ENCODE measurements around the gene NOL12. TPM values are rescaled to one million over a fixed set of nuclear protein-coding genes. Genes with fewer than 3 reads are reported as not detected.
"Not testable (repeated sequence)": the region's sequence is repeated elsewhere in the genome, so short reads cannot be mapped to it uniquely, and the experiment has no call there.

The NOL12 gene
- total RNA-seq, 1 donor from 2014 or later: 28.2 TPM

DNA sequence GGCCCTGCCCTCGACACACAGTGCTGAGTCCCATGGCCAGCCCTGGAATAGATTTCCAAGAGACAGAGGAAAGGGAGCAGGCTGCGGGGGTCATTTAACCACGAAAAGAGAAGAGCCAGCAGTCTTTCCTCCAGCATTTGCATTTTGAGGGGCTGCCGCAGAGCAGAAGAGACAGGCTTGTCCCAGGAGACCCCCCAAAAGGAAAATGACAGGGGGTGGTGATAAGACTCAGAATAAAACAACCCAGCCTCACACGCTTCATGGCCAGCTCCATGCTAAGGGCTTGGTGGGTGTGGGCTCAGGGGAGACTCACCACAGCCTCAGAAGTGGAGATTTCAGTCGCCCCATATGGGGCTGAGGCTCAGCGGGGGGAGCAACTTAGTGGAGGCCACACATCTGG, 27.6 kb downstream of the NOL12 start:
- DNase-seq (ENCODE audit: extremely low spot score in 2 of 2): no peak
- no peaks in the 10 kb centered on the region for H3K36me3 ChIP-seq
- intact Hi-C loops (cut with DNase I): no loop called here
- H3K9me3 ChIP-seq: no peaks in the 10 kb centered on the region
- no peaks in the 10 kb centered on the region for H3K4me1 ChIP-seq
- H3K27me3 ChIP-seq: no peaks in the 10 kb centered on the region
- no peak overlapping the region for H3K27ac ChIP-seq
- H3K4me3 ChIP-seq: no peak overlapping the region
- TF ChIP-seq POLR2AphosphoS5 (IDR thresholded peaks at IDR 0.05; ENCODE audit: insufficient read depth in 1 of 2, low read depth in 1 of 2) (no peak), POLR2A (IDR thresholded peaks at IDR 0.05) (no peak), CTCF (IDR thresholded peaks at IDR 0.05) (no peak)

GRCh38 chr22:37714634-37715033, 28.5 kb downstream of the NOL12 start:
- intact Hi-C loops (cut with DNase I): no loop called here
- Histone ChIP-seq H3K9me3 (no peaks in the 10 kb centered on the region), H3K4me3 (no peak overlapping the region), H3K27ac (no peak overlapping the region), H3K27me3 (no peaks in the 10 kb centered on the region), H3K36me3 (no peaks in the 10 kb centered on the region), H3K4me1 (no peaks in the 10 kb centered on the region)
- TF ChIP-seq POLR2AphosphoS5 (IDR thresholded peaks at IDR 0.05; ENCODE audit: insufficient read depth in 1 of 2, low read depth in 1 of 2): no peak
- no peak for TF ChIP-seq CTCF (IDR thresholded peaks at IDR 0.05)
- no peak for DNase-seq (ENCODE audit: extremely low spot score in 2 of 2)

DNA sequence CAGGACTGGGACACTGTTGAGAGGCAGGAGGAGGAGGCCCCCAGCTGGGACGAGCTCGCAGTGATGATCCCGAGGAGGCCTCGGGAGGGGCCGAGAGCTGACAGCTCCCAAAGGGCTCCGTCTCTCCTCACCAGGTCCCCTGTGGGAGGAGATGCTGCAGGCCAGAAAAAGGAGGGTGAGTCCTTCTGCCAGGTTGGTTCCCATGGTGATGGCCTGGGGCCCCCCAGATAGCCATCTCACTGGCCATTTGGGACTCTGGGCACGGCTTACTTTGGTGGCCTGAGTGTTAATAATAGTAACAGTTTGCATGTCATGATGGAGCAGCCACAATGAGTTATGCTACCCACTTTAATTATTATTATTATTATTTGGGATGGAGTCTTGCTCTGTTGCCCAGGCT, 29.6 kb downstream of the NOL12 start:
- intact Hi-C loops (cut with DNase I): no loop called here
- Histone ChIP-seq H3K27ac (no peak overlapping the region), H3K4me1 (no peaks in the 10 kb centered on the region), H3K36me3 (no peaks in the 10 kb centered on the region), H3K4me3 (no peak overlapping the region), H3K27me3 (no peaks in the 10 kb centered on the region), H3K9me3 (no peaks in the 10 kb centered on the region)
- no peak for DNase-seq (ENCODE audit: extremely low spot score in 2 of 2)
- TF ChIP-seq POLR2A (IDR thresholded peaks at IDR 0.05) (no peak), POLR2AphosphoS5 (IDR thresholded peaks at IDR 0.05; ENCODE audit: insufficient read depth in 1 of 2, low read depth in 1 of 2) (no peak), CTCF (IDR thresholded peaks at IDR 0.05) (no peak)

DNA sequence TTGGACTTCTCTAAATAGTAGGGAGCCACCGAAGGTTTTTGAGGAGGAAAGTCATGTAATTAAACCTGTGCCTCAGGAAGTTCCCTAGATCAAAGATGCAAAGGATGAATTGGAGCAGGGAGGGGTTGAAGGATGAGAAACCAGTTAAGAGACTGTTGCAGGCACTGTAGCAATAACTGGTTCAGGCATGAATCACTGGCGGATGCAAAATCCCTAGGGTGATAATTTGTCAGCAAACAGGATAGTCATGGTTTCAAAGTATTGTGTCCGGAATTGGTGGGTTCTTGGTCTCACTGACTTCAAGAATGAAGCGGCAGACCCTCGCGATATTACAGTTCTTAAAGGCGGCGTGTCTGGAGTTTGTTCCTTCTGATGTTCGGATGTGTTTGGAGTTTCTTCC, 30.6 kb downstream of the NOL12 start:
- TF ChIP-seq POLR2A (IDR thresholded peaks at IDR 0.05): no peak
- DNase-seq (ENCODE audit: extremely low spot score in 2 of 2): no peak
- intact Hi-C loops (cut with DNase I): no loop called here
- Histone ChIP-seq H3K27me3 (no peaks in the 10 kb centered on the region), H3K9me3 (no peaks in the 10 kb centered on the region), H3K4me3 (no peak overlapping the region), H3K36me3 (no peaks in the 10 kb centered on the region), H3K27ac (no peak overlapping the region), H3K4me1 (no peaks in the 10 kb centered on the region)

DNA sequence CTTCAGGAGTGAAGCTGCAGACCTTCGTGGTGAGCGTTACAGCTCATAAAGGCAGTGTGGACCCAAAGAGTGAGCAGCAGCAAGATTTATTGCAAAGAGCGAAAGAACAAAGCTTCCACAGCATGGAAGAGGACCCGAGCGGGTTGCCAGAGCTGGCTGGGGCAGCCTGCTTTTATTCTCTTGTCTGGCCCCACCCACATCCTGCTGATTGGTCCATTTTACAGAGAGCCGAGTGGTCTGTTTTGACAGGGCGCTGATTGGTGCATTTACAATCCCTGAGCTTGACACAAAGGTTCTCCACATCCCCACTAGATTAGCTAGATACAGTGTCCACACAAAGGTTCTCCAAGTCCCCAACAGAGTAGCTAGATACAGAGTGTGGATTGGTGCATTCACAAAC, 31.1 kb downstream of the NOL12 start:
- H3K27me3 ChIP-seq; DNase-seq (ENCODE audit: extremely low spot score in 2 of 2); intact Hi-C loops (cut with DNase I): not testable (repeated sequence)

DNA sequence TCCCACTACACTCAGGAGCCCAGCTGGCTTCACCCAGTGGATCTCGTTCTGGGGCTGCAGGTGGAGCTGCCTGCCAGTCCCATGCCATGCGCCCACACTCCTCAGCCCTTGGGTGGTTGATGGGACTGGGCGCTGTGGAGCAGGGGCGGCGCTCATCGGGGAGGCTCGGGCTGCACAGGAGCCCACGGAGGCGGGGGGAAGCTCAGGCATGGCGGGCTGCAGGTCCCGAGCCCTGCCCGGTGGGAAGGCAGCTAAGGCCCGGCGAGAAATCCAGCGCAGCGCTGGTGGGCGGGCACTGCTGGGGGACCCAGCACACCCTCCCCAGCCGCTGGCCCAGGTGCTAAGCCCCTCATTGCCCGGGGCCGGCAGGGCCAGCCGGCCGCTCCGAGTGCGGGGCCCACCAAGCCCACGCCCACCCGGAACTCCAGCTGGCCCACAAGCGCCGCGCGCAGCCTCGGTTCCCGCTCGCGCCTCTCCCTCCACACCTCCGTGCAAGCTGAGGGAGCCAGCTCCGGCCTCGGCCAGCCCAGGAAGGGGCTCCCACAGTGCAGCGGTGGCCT, 31.7 kb downstream of the NOL12 start:
- DNase-seq (ENCODE audit: extremely low spot score in 2 of 2); H3K27ac ChIP-seq; intact Hi-C loops (cut with DNase I); H3K9me3 ChIP-seq; H3K27me3 ChIP-seq; H3K4me1 ChIP-seq; H3K4me3 ChIP-seq; H3K36me3 ChIP-seq: not testable (repeated sequence)

More for the DNA sequence above, 31.1 kb downstream of the NOL12 start:
- not testable (repeated sequence) for H3K27ac ChIP-seq, H3K36me3 ChIP-seq, H3K4me1 ChIP-seq, H3K4me3 ChIP-seq, H3K9me3 ChIP-seq
